DMS 273 treated with DMSO at 0.1 percent for 48 hours (cell line): ENCODE results near the gene TAS2R10.
"Not testable (repeated sequence)": the region's sequence is repeated elsewhere in the genome, so short reads cannot be mapped to it uniquely, and the experiment has no call there.

ENCODE experiments used
- DNase-seq: peaks from one replicate; lab custom pipeline; 2025; lab: John Stamatoyannopoulos, UW

TAS2R10 gene, protein sequence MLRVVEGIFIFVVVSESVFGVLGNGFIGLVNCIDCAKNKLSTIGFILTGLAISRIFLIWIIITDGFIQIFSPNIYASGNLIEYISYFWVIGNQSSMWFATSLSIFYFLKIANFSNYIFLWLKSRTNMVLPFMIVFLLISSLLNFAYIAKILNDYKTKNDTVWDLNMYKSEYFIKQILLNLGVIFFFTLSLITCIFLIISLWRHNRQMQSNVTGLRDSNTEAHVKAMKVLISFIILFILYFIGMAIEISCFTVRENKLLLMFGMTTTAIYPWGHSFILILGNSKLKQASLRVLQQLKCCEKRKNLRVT

DNA sequence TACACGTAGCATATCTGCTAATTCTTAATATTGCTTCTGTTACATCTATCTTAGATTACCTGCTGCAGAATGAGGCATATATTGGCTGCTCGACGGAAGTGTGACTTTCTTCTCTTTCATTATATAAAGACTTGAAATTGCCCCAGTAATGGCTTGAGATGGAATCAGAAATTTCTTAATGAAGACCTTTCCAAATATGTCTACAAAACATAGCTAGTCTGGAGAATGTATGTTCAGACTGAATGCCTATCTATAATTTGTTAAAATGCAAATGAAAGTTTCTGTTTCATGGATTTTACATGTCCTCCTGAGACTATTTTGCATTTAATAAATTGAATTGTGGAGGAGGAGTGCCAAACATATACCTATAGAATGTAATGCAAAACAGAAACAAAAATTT is at the start of gene TAS2R10:
TSS of gene TAS2R10 (minus strand) at position 101 of the 400 bp plus-strand sequence. CDS start at position 12, 89 bp downstream.
- DNase-seq, result no peak

DNA sequence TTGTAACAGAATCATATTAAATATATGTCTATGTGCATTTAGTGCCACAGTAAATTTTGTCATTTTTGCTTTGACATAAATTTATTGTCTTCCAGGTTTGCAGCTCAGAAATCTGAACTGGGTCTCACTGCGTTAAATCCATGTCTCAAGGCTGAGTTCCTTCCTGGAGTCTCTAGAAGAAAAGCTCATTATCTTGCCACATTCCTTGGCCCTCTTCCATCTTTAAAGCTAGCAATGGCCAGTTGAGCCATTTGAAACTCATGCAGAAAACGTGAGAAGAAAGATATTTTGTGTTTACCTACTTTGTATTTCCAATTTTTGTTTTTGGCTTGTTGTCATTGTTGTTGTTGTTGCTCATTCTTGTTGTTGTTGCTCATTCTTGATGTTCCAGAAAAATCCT is 47.2 kb upstream of the TAS2R10 start:
- DNase-seq, result no peak

DNA sequence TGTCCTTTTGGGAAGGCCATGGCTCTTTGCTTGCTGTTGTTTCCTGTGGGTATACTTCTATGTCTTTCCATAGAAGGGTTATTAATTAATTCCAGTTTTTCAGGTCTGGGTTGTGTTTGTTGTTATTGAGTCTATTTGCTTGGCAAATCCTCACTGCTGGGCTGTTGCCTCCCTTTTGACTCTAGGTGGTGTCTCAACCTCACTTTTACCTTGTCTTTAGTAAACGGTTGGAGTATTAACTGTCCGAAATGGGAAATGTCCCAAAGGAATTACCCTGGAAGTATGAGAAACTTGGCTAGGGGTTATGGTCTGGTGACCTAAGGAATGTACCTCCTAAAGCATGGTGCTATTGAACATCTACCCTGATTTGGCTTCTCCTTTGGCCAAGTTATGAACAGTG is 41.2 kb upstream of the TAS2R10 start:
- DNase-seq, result no peak

DNA sequence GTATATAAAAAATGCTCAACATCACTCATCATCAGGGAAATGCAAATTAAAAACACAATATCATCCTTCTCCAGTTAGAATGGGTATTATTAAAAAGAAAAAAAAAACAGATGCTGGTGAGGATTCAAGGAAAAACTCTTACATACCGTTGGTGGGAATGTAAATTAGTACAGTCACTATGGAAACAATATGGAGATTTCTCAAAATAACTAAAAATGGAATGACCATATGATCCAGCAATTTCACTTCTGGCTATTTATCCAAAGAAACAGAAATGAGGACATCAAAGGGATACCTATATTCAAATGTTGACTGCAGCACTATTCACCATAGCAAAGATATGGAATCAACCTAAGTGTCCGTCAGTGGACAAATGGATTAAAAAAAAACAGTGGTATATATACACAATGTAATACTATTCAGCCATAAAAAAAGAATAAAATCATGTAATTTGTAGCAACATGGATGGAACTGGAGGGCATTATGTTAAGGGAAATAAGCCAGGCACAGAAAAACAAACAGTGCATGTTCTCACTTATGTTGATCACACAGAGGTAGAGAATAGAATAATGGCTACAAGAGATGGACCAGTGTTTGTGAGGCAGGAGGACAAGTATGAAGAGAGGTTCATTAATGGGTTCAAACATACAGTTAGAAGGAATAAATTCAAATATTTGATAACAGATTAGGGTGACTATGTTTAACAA is 37.5 kb upstream of the TAS2R10 start:
- DNase-seq, result no peak

DNA sequence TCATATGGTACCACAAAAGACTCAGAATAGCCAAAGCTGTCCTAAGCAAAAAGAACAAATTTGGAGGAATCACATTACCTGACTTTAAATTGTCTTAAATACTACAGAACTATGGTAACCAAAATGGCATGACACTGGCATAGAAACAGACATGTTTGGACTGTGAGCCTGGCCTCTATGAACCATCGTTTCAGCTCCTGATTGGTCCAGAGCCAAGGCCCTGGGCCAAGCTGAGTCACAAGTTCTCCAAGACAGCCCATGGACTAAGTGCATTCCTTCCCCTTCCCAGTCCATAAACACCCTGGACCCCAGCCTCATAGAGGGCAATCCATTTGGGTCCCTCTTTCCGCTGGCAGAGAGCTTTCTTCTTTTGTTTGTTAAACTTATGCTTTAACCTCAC is 35.2 kb upstream of the TAS2R10 start:
- DNase-seq, result no peak

DNA sequence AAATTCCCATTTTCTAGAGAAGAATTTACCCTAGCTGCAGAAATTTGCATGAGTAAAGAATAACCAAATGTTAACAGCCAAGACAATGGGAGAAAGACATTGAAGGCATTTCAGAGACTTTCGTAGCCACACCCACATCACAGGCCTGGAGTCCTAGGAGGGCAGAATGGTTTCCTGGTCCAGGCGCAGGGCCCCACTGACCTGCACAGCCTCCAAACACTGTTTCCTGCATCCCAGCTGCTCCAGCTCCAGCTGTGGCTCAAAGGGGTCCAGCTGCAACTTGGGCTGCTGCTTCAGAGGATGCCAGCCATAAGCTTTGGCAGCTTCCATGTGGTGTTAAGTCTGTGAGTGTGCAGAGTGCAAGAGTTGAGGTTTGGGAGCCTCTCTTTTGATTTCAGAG is 29.6 kb upstream of the TAS2R10 start:
- no peak for DNase-seq

DNA sequence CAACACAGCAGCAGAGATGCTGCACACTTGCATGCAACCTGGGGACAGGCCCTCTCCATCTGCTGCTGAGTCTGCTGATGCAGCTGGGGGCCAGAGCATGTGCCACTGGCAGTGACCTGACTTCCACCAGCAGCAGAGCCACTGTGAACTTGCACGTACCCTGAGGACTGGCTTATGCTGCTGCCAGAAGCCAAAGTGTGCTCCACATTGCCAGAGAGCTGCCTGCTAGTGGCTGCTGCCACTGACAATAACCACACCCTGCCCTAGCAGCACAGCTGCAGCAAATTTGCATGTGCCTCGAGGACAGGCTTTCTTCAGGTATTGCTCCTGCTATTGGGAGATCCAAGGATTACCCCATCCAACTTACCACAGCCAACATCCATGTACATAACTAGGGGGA is 27.6 kb upstream of the TAS2R10 start:
- DNase-seq, result no peak

DNA sequence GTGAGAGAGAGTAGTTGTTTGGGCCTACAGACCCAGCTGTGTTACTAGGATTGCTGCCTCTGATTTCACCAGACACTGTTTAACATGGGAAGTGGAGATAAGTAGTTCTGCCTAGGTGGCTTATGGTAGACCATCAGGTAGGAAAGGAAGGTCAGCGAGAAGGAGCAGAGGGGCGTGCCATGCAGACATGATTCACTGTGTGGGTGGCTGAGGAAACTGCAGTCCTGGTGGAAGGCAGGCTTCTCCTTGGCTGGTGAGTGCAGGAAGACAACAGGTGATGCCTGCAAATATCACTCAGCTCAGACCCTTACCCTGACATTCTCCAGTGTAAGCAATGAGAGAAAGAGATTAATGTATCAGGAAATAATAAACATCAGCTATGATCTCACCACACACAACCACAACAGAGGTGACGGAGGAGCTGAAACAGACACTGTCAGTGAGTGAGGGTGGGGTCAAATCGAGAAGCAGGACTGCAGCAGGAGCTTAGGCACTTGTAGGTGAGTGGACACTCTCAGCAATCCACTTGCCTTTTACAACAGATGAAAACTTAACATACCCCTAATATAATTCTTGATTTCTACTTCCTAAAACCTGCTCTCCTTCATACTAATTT is 25.2 kb upstream of the TAS2R10 start:
- no peak for DNase-seq

DNA sequence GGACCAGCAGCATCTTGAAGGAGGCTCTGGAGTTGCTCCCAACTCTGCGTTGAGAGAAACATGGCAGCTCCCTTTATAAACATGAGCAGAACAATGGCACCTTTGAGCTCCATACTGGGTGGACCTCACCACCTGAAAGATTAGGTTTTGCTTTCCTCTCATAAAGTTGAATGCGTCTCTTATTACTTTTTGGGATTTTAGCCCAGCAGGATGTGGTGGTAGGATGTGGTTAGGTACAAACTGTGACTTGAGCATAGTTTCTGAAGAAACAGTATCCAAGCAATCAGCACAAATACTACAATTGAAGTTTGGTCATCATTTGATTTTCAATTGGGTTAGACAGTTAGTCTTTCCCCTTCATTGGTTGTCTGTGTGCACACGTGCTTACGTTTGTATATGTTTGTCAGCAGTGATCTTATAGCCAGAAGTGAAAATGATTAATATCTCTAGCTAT is 23.3 kb upstream of the TAS2R10 start, which contains the start of gene PRR4:
TSS of gene PRR4 (minus strand) at position 51 of the 454 bp plus-strand sequence. CDS start at position 13, 38 bp downstream.
- DNase-seq, result no peak

DNA sequence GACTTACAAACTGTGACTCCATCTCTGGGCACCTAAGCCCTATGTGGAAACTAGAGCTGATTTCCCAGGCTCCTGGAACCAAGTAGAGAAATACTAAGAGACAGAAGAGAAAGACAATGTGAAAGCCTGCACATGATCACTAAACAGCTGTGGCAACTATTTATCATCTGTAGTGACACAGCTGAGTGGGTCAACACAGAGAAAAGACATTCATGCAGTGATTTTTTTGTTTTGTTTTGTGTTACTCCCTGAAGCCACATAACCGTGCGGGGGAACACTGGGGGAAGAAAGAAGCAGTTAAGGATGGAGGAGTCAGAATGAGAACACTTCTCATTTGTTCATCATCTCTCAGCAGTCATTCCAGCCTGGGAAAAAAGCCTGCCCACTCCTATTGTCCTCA is 21.6 kb upstream of the TAS2R10 start:
- no peak for DNase-seq

DNA sequence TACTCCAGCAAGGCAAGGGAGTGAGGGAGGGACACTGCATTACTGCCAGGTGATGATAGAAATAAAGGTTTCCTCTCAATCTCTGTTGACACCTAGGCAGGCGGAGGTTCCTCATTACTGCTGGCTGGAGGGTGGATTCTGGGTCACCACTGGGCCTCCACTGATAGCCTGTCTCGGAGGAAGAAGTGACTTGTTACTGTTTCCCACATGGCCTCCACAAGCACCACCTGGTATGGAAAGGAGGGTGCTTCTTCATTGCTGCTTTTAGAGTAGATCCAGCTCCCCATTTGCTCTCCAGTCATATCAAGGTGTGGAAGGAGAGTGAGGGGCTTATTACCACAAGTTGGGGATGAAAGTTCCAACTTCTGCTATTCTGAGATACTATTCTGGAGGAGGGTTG is 16.7 kb upstream of the TAS2R10 start:
- no peak for DNase-seq

DNA sequence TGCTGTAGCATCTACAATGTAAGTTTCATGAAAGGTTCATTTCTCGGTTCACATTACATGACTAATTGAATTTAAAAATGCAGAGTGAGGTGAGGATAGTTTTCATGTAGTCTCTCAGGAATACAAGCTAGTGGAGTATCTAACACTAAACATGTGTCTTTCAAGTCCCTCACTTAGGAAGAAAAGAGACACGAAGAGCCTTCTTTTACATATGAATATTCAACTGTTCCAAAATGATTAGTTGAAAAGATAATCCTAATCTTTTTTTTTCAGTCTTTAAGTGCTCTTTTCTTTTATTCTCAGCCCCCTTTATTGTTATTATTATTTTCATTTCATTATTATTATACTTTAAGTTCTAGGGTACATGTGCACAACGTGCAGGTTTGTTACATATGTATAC is 12.3 kb upstream of the TAS2R10 start:
- DNase-seq, result no peak

DNA sequence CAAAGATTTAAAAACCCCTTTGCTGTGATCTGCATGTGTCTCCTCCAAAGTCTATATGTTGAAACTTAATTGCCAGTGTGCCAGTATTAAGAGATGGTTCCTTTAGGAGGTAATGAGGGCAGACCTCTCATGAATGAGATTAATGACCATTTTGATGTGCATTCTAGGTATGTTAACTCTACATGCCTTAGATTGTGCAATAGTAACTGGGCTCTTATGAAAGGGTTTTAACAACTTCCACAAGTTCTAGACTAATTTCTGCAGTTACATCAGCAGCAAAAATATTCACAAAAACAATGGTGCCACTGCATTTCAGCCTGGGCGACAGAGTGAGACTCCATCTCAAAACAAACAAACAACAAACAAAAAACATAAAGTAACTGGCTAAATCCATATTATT is 3.8 kb upstream of the TAS2R10 start:
- no peak for DNase-seq

DNA sequence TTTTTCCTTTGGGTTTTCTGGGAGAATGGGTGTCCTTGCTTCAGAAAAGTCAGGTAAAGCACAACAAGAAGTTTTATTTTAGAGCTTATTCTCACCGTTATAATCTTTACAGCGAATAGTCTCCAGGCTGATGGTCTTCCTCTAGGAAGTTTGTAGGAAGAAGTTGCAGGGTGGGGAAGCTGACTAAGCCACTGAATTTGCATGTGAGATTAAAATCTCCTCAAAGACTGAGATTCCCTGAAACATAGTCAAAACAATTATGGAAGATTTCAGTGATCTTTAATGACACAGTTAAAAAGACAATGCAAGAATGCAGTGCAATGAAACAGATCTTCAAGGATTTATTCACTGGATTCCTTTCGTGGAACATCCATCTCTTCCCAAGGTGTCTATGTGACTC is 1.2 kb downstream of the TAS2R10 start:
- DNase-seq, result no peak

DNA sequence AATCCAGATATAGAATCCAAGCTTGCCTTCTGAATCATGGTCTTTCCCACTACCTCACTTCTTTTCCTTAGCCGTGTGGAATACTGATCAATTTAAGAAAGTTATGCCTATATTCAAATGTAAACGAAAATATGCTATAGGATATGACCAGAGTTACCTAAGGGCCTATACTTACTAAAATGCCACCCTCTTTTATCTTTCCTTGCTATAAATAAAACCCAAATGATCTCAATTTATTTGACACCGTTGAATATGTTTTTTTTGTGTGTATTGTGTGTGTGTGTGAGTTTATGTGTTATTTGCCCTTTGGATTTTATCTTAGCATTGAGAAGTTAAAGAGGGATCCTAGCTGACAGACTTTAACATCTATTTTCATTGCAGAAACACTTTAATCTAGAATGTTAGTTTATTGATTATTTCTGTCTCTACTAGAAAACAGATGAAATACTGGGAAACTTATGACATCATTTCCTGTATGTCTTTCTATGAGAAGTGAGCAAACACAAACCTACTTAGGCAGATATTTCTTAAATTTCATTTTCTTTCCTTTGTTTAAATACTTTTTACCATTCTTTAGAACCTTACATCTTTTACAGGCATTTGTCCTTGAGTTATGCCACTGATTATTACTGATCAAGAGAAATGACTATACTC is 14.1 kb downstream of the TAS2R10 start:
- DNase-seq, result no peak

DNA sequence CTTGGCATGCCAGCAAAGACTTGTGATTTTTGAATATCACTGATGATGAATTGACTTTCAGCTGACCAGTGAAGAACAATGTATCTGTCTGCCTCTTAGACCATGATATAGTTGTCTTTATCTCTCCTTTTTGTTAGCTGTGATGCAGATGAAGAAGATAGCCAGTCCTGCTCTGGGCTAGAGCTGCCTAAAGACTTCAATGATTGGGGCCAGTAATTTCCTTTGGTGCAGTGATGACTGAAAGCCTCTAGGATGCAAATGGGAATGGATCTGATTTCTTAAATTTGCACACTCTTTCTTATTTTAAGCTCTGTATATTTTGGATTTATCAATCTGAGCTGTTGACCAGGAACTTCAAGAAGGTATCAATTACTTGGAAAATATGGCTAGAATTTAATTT is 16.1 kb downstream of the TAS2R10 start, which contains the start of gene TAS2R9:
TSS of gene TAS2R9 (minus strand) at position 101 of the 400 bp plus-strand sequence. CDS start at position 8, 93 bp downstream.
- no peak for DNase-seq

DNA sequence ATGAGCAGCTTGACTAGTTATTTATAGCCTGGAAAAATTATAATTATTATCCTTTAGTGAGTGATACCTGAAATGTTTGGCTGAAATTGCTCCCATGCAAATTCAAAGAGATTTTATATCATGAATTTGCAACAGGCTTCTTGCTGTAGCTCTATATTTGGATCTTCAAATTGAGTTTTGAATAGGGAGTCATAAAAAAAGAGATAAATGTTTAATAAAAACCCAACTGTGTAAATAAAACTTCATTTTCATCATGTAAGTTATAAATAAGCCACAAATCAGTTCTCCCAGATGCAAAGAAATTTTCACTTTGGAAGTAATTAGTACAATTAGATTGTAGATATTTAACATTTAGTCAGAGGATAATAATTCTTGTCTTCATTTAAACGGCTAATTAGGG is 19.0 kb downstream of the TAS2R10 start, which contains the start of gene TAS2R8:
TSS of gene TAS2R8 (minus strand) at position 101 of the 400 bp plus-strand sequence. CDS start 306 bp downstream, outside the sequence.
- DNase-seq, result no peak

DNA sequence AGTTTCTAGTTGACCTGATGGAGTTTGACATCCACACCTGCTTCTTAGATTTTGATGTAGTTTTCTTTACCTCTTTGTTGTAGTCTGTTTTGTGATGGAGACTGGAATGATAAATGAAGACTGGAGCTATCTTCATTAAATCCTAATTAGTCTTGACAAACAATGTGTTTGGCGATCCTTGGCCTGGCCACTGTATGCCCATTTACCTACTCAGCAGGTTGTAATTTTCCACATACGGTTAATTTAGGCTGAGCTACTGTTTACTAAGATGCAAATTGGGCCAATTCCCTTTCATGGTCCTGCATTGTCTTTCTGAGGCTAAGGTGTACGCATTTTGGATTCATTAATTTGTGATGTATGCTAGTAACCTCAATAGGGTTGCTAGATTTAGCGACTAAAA is 23.6 kb downstream of the TAS2R10 start, which contains the start of gene TAS2R7:
TSS of gene TAS2R7 (minus strand) at position 41 of the 400 bp plus-strand sequence. CDS start 57 bp downstream, outside the sequence.
- no peak for DNase-seq

DNA sequence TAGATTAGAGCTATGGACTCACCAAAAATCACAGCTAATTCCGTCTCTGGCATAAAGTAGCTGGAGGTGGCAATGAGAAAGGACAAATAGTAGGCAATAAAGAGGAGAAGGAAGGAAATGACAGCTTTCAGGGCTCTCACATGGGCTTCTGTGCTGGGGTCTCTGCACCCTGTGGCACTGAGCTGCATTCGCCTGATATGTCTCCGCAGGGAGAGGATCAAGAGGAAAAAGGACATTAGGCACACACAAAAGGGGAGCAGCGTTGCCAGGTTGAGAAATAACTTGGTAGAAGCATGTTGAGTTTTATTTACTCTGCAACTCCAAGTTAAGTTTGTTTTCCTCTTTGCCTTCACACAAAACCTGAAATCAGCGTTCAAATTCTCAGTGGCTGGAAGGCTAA is 24.4 kb downstream of the TAS2R10 start:
- no peak for DNase-seq

DNA sequence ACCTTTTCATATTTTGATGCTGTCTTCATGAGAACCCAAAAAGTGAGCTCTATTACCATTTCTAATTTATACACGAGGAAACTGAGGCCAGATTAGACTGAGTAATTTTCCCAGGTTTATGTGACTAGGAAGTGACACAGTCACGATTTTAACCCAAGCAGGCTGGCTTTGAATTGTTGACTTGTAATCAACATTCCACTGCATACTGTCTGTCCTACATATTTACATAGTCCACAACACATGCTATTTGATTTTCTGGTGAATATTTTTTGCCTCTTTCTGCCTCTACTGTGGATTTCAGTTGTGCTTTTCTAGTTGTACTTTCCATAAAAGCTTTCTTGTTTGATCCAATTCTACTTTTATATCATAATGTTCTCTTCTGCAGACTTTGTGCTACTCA is 31.9 kb downstream of the TAS2R10 start:
- DNase-seq, result no peak

DNA sequence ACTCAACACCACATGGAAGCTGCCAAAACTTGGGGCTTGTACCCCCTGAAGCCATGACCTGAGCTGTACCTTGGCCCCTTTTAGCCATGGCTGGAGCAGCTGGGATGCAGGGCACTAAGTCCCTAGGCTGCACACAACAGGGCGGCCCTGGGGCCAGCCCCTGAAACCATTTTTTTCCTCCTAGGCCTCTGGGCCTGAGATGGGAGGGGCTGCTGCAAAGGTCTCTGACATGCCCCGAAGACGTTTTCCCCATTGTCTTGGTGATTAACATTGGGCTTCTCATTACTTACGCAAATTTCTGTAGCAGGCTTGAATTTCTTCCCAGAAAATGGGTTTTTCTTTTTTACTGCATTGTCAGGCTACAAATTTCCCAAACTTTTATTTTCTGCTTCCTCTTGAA is 34.4 kb downstream of the TAS2R10 start:
- DNase-seq, result not testable (repeated sequence)

DNA sequence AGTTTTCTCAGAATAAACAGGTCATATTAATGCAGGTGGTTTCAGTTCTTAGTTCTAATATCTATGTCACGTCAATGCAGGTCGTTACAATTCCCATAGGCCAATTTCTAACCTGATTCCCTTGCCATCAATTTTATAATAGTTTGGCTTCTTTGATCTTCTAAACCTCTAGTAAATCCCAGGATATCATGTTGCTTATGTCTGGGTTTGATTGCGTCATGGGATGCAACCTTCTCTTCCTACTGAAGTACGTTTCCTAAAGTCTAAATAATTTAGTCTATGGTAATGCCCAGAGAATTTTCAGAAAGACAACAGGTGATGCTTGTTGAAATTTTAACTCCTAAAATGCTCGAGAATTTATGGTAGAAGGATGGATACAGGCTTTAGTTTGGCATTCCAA is 42.9 kb downstream of the TAS2R10 start:
- no peak for DNase-seq
